ENCODE results near the gene SMC4. TPM values are rescaled to one million over a fixed set of nuclear protein-coding genes. Genes with fewer than 3 reads are reported as not detected.

Gene SMC4
- total and polyA plus RNA-seq, 2 of the 13 experiments (the other 11 are each of a cell fraction or from before 2014, with no cell fraction given), result 19.2 to 74.3 TPM

DNA sequence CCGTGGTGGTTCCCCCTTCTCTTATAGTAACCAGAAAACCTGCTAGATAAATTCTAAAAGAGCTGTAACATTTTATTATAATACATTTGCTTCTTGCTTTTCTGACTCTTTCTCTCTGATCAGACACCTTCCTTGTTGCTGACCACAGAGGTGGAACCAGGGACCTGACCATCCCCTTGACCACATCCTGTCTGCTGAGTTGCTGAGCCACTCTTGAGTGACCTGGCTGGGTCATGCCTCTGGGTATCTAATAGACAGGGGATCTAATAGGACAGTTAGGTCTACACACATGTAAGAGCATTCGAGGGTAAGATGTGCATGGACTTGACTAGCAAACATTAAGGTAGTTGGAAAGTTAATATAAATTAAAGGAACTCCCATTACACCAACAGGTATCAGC, 72.9 kb downstream of the SMC4 start:
- no TSS peak for BruUV-seq (replicated peaks)
- Histone ChIP-seq H3K9ac (ENCODE audit: insufficient read depth, low read depth, low read length) (no peak overlapping the region), H2AFZ (ENCODE audit: low read length) (no peak overlapping the region), H3K4me3 (replicated peaks in 1 of 3; ENCODE audit: insufficient read depth in 1 of 3, low read depth in 2 of 3, low read length in 3 of 3) (no peak overlapping the region), H3K9me3 (ENCODE audit: low read length) (peaks cover 19% of the 10 kb centered on the region), H3K27me3 (ENCODE audit: control insufficient read depth in 1 of 2, insufficient read depth in 2 of 2, low read length in 2 of 2) (no peaks in the 10 kb centered on the region), H3K36me3 (replicated peaks in 1 of 2; ENCODE audit: control insufficient read depth in 1 of 2, insufficient read depth in 2 of 2, low read length in 2 of 2) (no peaks in the 10 kb centered on the region), H3K27ac (ENCODE audit: extremely low read length, insufficient read depth, low read length) (no peak overlapping the region), H3K79me2 (ENCODE audit: insufficient read depth, low read length) (no peaks in the 10 kb centered on the region), H4K20me1 (ENCODE audit: insufficient read depth, low read length) (no peaks in the 10 kb centered on the region), H3K4me1 (ENCODE audit: insufficient read depth, low read length) (no peaks in the 10 kb centered on the region), H3K4me2 (ENCODE audit: low read depth, low read length) (no peak overlapping the region)
- intact Hi-C loops (cut with micrococcal nuclease; ENCODE audit: unreplicated experiment) (no loop called here), in situ Hi-C loops (cut with HindIII; ENCODE audit: extremely low pct_ligation_motif_present, low pct_unique_long_range_greater_than_20kb) (no loop called here)
- CTCF ChIA-PET (ENCODE audit: low intra/inter-chr PET ratio, low total read pairs), result no interaction called here
- ATAC-seq (no peak), FAIRE-seq (no peak), DNase-seq (ENCODE audit: low spot score) (no peak)
- TF ChIP-seq HDAC6 (IDR thresholded peaks at IDR 0.05; ENCODE audit: low read depth, low read length) (no peak), U2AF1 (optimal IDR thresholded peaks at IDR 0.05; ENCODE audit: low read depth, low read length) (no peak), ZNF337 (CRISPR knock-in tag; IDR thresholded peaks at IDR 0.05; ENCODE audit: borderline replicate concordance, low read depth) (no peak), ZNF605 (CRISPR knock-in tag; IDR thresholded peaks at IDR 0.05) (no peak), NCOA1 (CRISPR knock-in tag; IDR thresholded peaks at IDR 0.05) (no peak), GATAD2A (CRISPR knock-in tag; IDR thresholded peaks at IDR 0.05) (no peak), PAF1 (CRISPR knock-in tag; IDR thresholded peaks at IDR 0.05) (no peak), GTF2F1 (IDR thresholded peaks at IDR 0.05; ENCODE audit: low read length) (no peak)
- POLR2A ChIA-PET, result no interaction called here
- WGBS (ENCODE audit: low lambda C conversion rate), result 2% methylated on average over 2 of the region's 2 CpGs

DNA sequence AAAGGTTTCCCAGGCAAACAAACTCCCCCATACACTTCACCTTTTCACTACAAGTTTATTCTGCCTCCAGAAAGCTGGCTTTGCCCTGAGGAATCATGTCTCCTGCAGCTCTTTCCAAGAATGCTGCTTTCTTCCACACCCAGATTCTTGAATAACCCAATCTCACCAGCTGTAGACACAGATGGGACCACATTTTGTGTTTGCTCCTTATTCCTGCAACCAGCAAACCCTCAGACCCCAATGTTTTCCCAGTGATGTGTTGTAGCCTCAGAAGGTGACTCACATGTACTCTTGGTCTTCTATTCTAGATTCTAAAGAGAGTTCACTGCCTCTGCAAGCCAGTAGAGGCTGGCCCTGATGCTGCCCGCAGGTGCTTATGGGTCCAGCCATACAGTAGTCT, 73.8 kb downstream of the SMC4 start:
- FAIRE-seq (no peak), ATAC-seq (no peak)
- TF ChIP-seq BRF2 (CRISPR knock-in tag; IDR thresholded peaks at IDR 0.05) (no peak), ZNF563 (CRISPR knock-in tag; IDR thresholded peaks at IDR 0.05) (no peak), ATF7 (IDR thresholded peaks at IDR 0.05) (no peak), ATF7 (CRISPR knock-in tag; IDR thresholded peaks at IDR 0.05) (no peak), MAFF (IDR thresholded peaks at IDR 0.05; ENCODE audit: low read depth, low read length) (no peak), ZBTB1 (CRISPR knock-in tag; IDR thresholded peaks at IDR 0.05; ENCODE audit: borderline replicate concordance) (no peak), ZNF670 (CRISPR knock-in tag; IDR thresholded peaks at IDR 0.05; ENCODE audit: borderline replicate concordance) (no peak)
- TF ChIP-seq, protein P1, sequence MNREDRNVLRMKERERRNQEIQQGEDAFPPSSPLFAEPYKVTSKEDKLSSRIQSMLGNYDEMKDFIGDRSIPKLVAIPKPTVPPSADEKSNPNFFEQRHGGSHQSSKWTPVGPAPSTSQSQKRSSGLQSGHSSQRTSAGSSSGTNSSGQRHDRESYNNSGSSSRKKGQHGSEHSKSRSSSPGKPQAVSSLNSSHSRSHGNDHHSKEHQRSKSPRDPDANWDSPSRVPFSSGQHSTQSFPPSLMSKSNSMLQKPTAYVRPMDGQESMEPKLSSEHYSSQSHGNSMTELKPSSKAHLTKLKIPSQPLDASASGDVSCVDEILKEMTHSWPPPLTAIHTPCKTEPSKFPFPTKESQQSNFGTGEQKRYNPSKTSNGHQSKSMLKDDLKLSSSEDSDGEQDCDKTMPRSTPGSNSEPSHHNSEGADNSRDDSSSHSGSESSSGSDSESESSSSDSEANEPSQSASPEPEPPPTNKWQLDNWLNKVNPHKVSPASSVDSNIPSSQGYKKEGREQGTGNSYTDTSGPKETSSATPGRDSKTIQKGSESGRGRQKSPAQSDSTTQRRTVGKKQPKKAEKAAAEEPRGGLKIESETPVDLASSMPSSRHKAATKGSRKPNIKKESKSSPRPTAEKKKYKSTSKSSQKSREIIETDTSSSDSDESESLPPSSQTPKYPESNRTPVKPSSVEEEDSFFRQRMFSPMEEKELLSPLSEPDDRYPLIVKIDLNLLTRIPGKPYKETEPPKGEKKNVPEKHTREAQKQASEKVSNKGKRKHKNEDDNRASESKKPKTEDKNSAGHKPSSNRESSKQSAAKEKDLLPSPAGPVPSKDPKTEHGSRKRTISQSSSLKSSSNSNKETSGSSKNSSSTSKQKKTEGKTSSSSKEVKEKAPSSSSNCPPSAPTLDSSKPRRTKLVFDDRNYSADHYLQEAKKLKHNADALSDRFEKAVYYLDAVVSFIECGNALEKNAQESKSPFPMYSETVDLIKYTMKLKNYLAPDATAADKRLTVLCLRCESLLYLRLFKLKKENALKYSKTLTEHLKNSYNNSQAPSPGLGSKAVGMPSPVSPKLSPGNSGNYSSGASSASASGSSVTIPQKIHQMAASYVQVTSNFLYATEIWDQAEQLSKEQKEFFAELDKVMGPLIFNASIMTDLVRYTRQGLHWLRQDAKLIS (CRISPR knock-in tag; IDR thresholded peaks at IDR 0.05), result no peak

More for the DNA sequence above, 73.8 kb downstream of the SMC4 start:
- in situ Hi-C loops (cut with HindIII; ENCODE audit: extremely low pct_ligation_motif_present, low pct_unique_long_range_greater_than_20kb) (no loop called here), intact Hi-C loops (cut with micrococcal nuclease; ENCODE audit: unreplicated experiment) (no loop called here)
- Histone ChIP-seq H3K36me3 (replicated peaks in 1 of 2; ENCODE audit: control insufficient read depth in 1 of 2, insufficient read depth in 2 of 2, low read length in 2 of 2) (no peaks in the 10 kb centered on the region), H3K27me3 (ENCODE audit: control insufficient read depth in 1 of 2, insufficient read depth in 2 of 2, low read length in 2 of 2) (no peaks in the 10 kb centered on the region), H2AFZ (ENCODE audit: low read length) (no peak overlapping the region), H3K4me3 (replicated peaks in 1 of 3; ENCODE audit: insufficient read depth in 1 of 3, low read depth in 2 of 3, low read length in 3 of 3) (no peak overlapping the region), H3K9me3 (ENCODE audit: low read length) (peaks cover 19% of the 10 kb centered on the region), H3K4me1 (ENCODE audit: insufficient read depth, low read length) (no peaks in the 10 kb centered on the region), H3K9ac (ENCODE audit: insufficient read depth, low read depth, low read length) (no peak overlapping the region), H3K4me2 (ENCODE audit: low read depth, low read length) (no peak overlapping the region), H3K79me2 (ENCODE audit: insufficient read depth, low read length) (no peaks in the 10 kb centered on the region), H4K20me1 (ENCODE audit: insufficient read depth, low read length) (no peaks in the 10 kb centered on the region), H3K27ac (ENCODE audit: extremely low read length, insufficient read depth, low read length) (no peak overlapping the region)
- no peak for DNase-seq (ENCODE audit: low spot score)
- no CpG with 5 or more reads among the region's 1 CpG for WGBS (ENCODE audit: low lambda C conversion rate)
- ChIA-PET CTCF (ENCODE audit: low intra/inter-chr PET ratio, low total read pairs) (no interaction called here), POLR2A (no interaction called here)
- BruUV-seq (replicated peaks), result no TSS peak
